HEK293T (cell line): ENCODE measurements around the gene LILRB3.
"Not testable (repeated sequence)": the region's sequence is repeated elsewhere in the genome, so short reads cannot be mapped to it uniquely, and the experiment has no call there.

ENCODE experiments used
- CTCF ChIA-PET: fragments of 350-600 bp; formaldehyde crosslinking; extraction: SDS; loops from one replicate; lab custom pipeline; 2021; ENCODE audit warnings: antibody characterized with exemption, inconsistent platforms; lab: Yijun Ruan, JAX
- POLR2A ChIA-PET: fragments of 350-600 bp; formaldehyde crosslinking; extraction: SDS; loops from one replicate; lab custom pipeline; 2020; ENCODE audit warnings: antibody characterized with exemption, inconsistent platforms; lab: Yijun Ruan, JAX
- DNase-seq: peaks from one replicate; pipeline ENCODE4 v3.0.0; 2012; ENCODE audit warnings: mixed read lengths; ENCODE audit errors: extremely low spot score
- ARNT ChIP-seq: fragments of 450-650 bp; IDR thresholded peaks from 2 replicates; pipeline ENCODE4 v1.6.1; 2017; ENCODE audit warnings: mild to moderate bottlenecking
- BHLHE40 ChIP-seq: fragments of 450-650 bp; IDR thresholded peaks from 2 replicates; pipeline ENCODE4 v1.6.1; 2016; ENCODE audit warnings: mild to moderate bottlenecking, moderate library complexity, borderline replicate concordance
- CTBP1 ChIP-seq: fragments of 450-650 bp; IDR thresholded peaks from 2 replicates; pipeline ENCODE4 v1.6.1; 2016; ENCODE audit warnings: borderline replicate concordance
- ELF4 ChIP-seq: fragments of 450-650 bp; IDR thresholded peaks from 2 replicates; pipeline ENCODE4 v1.6.1; 2017; ENCODE audit warnings: antibody characterized with exemption
- FOXA1 ChIP-seq: fragments of 450-650 bp; IDR thresholded peaks from 2 replicates; pipeline ENCODE4 v1.6.1; 2016; ENCODE audit warnings: mild to moderate bottlenecking
- FOXK2 ChIP-seq: fragments of 450-650 bp; IDR thresholded peaks from 2 replicates; pipeline ENCODE4 v1.6.1; 2016; ENCODE audit warnings: mild to moderate bottlenecking
- FOXM1 ChIP-seq: fragments of 450-650 bp; IDR thresholded peaks from 2 replicates; pipeline ENCODE4 v1.6.1; 2017; ENCODE audit warnings: mild to moderate bottlenecking, borderline replicate concordance
- HDGF ChIP-seq: fragments of 450-650 bp; IDR thresholded peaks from 2 replicates; pipeline ENCODE4 v1.6.1; 2017; ENCODE audit warnings: antibody characterized with exemption, borderline replicate concordance
- L3MBTL2 ChIP-seq: fragments of 450-650 bp; conservative IDR thresholded peaks from 2 replicates; pipeline ENCODE4 v1.6.1; 2016; ENCODE audit warnings: mild to moderate bottlenecking
- LEF1 ChIP-seq: fragments of 450-650 bp; IDR thresholded peaks from 2 replicates; pipeline ENCODE4 v1.6.1; 2017; ENCODE audit warnings: mild to moderate bottlenecking, borderline replicate concordance
- NFRKB ChIP-seq: fragments of 450-650 bp; IDR thresholded peaks from 2 replicates; pipeline ENCODE4 v1.6.1; 2016; ENCODE audit warnings: mild to moderate bottlenecking, moderate library complexity
- SP1 ChIP-seq: fragments of 450-650 bp; IDR thresholded peaks from 2 replicates; pipeline ENCODE4 v1.6.1; 2017
- SUZ12 ChIP-seq: fragments of 450-650 bp; IDR thresholded peaks from 2 replicates; pipeline ENCODE4 v1.6.1; 2016; ENCODE audit warnings: mild to moderate bottlenecking
- TARDBP ChIP-seq: fragments of 450-650 bp; IDR thresholded peaks from 2 replicates; pipeline ENCODE4 v1.6.1; 2016
- ZNF384 ChIP-seq: fragments of 450-650 bp; IDR thresholded peaks from 2 replicates; pipeline ENCODE4 v1.6.1; 2016
- TF ChIP-seq, protein P1 (sequence below): fragments of 450-650 bp; IDR thresholded peaks from 2 replicates; pipeline ENCODE4 v1.6.1; 2016

The LILRB3 gene

GRCh38 chr19:54252845-54253244, 30.0 kb upstream of the LILRB3 start:
- POLR2A ChIA-PET = no interaction called here
- CTCF ChIA-PET = no interaction called here
- DNase-seq = no peak
- TF ChIP-seq CTBP1 (no peak), NFRKB (no peak), ARNT (no peak), FOXK2 (no peak), SP1 (no peak), HDGF (no peak), SUZ12 (no peak), BHLHE40 (no peak), FOXM1 (no peak), TARDBP (no peak), ZNF384 (no peak), LEF1 (no peak), ELF4 (no peak), L3MBTL2 (no peak), FOXA1 (no peak)
- TF ChIP-seq, protein P1, sequence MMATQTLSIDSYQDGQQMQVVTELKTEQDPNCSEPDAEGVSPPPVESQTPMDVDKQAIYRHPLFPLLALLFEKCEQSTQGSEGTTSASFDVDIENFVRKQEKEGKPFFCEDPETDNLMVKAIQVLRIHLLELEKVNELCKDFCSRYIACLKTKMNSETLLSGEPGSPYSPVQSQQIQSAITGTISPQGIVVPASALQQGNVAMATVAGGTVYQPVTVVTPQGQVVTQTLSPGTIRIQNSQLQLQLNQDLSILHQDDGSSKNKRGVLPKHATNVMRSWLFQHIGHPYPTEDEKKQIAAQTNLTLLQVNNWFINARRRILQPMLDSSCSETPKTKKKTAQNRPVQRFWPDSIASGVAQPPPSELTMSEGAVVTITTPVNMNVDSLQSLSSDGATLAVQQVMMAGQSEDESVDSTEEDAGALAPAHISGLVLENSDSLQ = no peak

DNA sequence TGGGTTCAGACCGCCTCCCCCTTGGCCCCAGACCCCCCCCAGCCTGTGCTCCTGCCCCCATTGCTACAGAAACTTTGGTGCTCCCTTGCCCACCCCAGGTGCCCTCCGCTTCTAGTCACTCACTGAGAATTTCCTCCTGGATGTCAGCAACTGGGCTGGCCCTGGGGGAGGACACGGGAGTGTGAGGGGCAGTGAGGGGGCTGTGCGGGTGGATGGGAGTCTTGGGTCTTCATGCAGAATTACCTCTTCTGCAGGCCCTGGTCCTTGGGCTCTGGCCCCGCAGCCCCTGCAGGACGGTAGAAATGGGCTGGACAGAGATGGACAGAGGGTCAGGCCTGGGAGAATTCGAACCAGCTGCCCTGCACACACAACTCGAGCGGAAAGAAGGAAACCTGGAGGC, 29.4 kb upstream of the LILRB3 start:
- TF ChIP-seq SP1 (no peak), ELF4 (no peak), FOXA1 (no peak), TARDBP (no peak), ZNF384 (no peak), HDGF (no peak), LEF1 (no peak)
- ChIA-PET POLR2A (no interaction called here), CTCF (no interaction called here)

DNA sequence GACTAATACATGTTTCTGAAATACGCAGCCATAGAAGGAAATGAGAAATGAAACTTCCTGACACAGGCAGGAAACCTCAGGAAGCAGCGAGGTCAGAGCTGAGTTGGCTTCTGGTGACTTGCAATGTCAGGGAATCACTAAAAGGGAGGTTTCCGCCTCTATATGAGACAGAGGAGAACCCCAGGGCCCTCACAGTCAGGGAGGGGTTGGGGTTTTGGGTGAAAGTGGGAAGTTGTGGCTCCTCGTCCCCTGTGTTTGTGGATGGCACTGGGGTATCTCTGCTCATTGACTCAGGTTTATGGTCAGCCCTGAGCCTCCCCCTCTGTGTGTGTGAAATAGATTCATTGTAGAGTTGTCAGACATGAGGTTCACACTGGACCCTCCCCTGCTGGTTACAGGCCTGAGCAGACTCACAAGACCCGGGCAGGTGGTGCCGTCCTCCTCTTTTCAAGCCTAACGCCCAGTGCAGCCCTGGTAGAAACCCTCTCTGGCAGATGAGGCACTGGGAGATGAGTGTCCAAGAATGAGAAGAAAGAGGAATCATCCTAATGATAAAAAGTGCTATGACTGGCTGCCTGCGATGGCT, 25.3 kb upstream of the LILRB3 start:
- TF ChIP-seq ARNT (no peak), ZNF384 (no peak), SUZ12 (no peak), CTBP1 (no peak)
- CTCF ChIA-PET = no interaction called here
- POLR2A ChIA-PET = no interaction called here
- no peak for DNase-seq

More for the DNA sequence above, 29.4 kb upstream of the LILRB3 start:
- DNase-seq = no peak

DNA sequence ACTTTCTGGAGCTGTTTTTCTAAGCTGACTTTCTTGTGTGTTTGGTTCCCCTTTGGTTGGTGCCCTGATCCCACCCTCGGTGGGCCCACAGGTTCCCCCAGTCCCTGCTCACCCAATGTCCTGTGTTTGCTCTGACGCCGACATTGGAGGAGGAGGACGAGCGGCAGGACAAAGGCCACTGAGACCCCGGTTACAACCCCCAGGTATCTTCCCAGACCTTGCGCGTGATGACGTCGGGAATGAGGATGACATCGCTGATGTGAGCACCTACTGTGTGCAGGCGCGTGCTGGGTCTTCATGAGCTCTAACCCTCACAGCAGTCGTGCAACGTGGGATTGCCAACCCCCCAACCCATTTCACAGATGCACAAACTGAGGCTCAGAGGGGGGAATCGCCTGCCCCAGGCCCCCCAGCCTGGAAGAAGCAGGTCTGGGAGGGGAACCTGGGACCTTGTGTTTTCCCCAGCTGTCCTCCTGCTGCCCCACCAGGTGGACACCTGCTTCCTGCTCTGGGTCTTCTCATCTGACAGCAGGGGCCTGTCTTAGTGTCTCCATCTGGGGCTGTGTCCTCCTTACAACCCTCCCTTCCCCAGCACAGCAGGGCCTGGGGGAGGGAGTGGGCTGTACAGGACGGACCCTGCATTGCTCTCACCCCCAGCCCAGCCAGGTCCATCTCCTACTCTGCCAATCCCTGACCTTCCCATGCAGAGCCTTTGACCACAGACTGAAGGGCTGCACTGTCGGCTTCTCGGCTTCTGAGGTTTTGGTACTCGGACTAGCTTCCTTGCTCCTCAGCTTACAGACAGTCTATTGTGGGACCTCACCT, 24.5 kb upstream of the LILRB3 start:
- DNase-seq = no peak
- no peak for TF ChIP-seq TARDBP
- TF ChIP-seq BHLHE40 = no peak
- TF ChIP-seq, protein P1 = no peak
- TF ChIP-seq LEF1 = no peak
- no peak for TF ChIP-seq SP1
- no peak for TF ChIP-seq FOXA1
- no peak for TF ChIP-seq L3MBTL2
- TF ChIP-seq CTBP1 = no peak
- TF ChIP-seq FOXK2 = no peak
- TF ChIP-seq SUZ12 = no peak
- no peak for TF ChIP-seq HDGF
- TF ChIP-seq ELF4 = no peak
- no peak for TF ChIP-seq ARNT
- TF ChIP-seq NFRKB = no peak
- no peak for TF ChIP-seq FOXM1
- POLR2A ChIA-PET = no interaction called here
- CTCF ChIA-PET = no interaction called here

DNA sequence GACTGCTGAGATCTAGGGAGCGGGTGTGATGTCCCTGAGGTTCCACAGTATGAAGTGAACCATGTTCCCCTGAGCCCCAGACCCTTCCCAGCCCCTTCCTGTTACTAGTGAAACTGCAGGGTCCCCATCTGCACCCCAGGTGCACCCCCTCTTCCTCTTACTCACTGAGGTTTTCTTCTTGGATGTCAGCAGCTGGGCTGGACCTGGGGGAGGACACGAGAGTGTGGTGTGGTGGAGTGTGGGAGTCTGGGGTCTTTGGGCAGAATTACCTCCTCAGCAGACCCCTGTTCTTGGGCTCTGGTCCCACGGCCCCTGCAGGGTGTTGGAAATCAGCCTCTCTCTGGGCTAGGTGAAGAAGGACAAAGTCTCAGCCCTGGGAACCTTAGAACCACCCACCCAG, 23.1 kb upstream of the LILRB3 start:
- POLR2A ChIA-PET = no interaction called here
- TF ChIP-seq FOXM1 (no peak), SP1 (no peak), L3MBTL2 (no peak), SUZ12 (no peak)
- TF ChIP-seq, protein P1 = no peak
- no peak for DNase-seq
- CTCF ChIA-PET = interaction anchor here (1.0 kb wide), 1 partner anchor 20 kb away, joined by 3 read pairs; no protein-coding TSS in a partner anchor

DNA sequence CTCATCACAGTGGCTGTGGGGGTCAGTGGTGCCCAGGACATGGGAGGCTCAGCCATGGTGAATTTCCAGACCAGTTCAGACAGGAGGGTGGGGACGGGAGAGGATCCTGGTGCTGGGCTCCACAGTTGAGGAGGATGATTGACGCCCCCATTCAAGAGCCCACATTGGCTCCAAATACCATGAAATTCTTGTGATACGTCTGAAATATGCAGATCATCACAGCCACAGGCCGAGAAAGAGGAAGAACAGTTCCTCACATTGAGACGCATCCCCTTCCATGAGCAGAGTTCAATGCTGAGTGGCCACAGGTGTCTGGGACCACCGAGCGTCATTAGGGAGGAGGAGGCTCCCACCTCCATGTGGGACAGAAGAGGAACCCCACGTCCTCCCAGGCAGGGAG, 21.0 kb upstream of the LILRB3 start:
- POLR2A ChIA-PET, DNase-seq, CTCF ChIA-PET: not testable (repeated sequence)

DNA sequence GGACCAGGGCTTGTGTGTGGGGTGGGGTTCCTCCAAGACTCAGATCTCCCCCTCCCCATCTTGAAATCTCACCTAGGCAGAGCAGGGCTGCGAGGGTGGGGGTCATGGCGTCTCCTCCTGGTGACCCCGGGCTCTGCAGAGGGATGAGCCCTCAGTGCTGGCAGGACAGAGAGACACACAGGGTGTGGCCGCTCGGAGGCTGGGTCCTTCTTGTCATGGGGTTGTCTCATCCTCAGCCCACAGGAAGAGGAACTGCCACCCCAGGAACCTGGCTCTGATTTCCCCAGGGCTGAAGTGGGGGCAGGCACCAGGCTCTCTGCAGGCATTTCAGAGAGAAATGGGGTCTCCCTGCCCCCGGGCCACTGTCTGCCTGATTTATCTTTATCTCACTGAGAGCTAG, 19.8 kb upstream of the LILRB3 start, which contains the start of gene LILRA6:
Gene LILRA6, minus strand, starts transcription at position 145 of the 400 bp plus-strand sequence.
- DNase-seq, CTCF ChIA-PET, POLR2A ChIA-PET: not testable (repeated sequence)

GRCh38 chr19:54242234-54242633, 19.4 kb upstream of the LILRB3 start:
- POLR2A ChIA-PET, CTCF ChIA-PET: not testable (repeated sequence)

DNA sequence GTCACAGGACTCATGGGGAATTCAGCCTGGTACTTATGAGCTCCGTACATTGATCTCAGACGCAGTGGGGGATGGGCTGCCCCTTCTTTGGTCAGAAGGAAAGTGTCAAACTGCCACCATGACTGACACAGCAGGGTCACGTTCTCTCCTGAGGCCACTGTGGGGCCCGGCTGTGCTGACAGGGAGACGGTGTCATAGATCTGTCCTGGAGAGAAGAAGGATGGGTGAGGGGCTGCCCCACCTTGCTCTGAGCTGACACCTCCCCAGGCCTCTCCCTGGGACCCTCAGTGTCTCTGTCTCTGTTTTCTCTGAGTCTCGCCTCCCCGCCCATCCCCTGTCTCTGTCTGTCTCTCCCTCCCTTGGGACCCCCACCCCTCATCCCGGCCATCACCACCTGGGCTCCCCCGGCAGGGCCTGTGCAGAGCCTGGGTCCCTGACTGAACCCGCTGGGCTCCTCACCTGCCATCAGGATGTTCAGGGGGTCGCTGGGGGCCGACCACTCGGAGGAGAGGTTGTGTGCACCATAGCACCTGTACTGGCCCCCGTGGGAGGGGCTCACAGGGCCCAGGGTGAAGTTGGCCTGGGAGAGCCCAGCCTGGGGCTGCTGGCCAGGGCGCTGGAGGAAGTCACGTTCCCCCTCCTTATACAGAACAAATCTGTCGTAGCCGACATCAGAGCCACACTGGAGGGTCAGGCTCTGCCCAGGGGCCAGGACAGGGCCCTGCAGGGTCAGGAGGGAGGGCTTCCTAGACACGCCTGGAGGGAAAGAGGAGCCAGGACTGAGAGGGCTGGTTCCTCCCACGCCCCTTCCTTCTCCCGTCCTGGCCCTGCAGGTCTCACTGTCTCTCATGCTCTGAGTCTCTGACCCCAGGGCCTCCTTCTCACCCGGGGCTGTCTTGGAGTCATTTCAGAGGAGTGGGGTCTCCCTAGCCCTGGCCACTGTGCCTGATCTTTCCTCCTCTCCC, 17.8 kb upstream of the LILRB3 start:
- DNase-seq, POLR2A ChIA-PET, CTCF ChIA-PET: not testable (repeated sequence)

More at GRCh38 chr19:54242234-54242633, 19.4 kb upstream of the LILRB3 start:
- not testable (repeated sequence) for DNase-seq
